GM19043 (cell line): ENCODE measurements around the gene PAK5.

Experiments used
- ATAC-seq: cut with Tn5 transposase; IDR thresholded peaks from one replicate; pipeline ENCODE4 v1.9.1; 2021; ENCODE audit warnings: low read depth; ENCODE audit not compliant: unreplicated experiment

Gene PAK5

GRCh38 chr20:9627219-9627618 lies 211.7 kb downstream of the PAK5 start:
- ATAC-seq: no peak

- ATAC-seq: no peak
Measured at GRCh38 chr20:9626357-9626756, 212.5 kb downstream of the PAK5 start.

- no peak for ATAC-seq
Measured at GRCh38 chr20:9617940-9618339, 220.9 kb downstream of the PAK5 start.

- no peak for ATAC-seq
Measured at GRCh38 chr20:9616833-9617461, 221.9 kb downstream of the PAK5 start.

GRCh38 chr20:9616455-9616805 lies 222.4 kb downstream of the PAK5 start:
- ATAC-seq: no peak

DNA sequence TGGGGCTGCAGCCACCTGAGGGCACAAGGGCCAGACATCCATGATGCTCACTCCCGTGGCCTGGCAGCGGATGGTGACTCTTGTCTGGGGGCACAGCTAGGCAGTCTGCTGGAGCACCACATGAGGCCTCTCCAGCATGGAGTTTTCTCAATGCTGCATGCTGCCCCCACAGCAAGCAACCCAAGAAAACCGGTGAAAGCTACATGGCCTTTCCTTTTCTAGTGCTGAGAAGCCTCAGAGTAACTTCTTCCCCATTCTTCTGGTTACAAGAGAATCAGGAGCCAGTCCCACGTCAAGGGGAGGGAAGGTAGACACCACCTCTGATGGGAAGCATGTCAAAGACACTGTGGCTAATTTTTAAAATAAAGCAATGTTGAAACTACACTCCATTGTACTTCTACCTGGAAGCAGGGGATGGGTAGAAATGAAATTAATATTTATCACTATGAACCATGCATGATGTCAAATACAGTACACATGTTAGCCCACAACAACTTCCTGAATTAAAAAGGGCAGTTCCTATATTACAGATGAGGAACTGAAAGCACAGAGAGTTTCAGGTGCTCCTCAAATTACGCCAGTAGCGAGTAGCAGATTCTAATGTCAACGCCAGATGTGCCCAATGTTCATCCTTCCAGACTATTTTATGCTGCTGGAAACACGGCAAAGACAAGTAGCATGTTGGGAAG lies 223.0 kb downstream of the PAK5 start:
- ATAC-seq: peak; percentile 98

DNA sequence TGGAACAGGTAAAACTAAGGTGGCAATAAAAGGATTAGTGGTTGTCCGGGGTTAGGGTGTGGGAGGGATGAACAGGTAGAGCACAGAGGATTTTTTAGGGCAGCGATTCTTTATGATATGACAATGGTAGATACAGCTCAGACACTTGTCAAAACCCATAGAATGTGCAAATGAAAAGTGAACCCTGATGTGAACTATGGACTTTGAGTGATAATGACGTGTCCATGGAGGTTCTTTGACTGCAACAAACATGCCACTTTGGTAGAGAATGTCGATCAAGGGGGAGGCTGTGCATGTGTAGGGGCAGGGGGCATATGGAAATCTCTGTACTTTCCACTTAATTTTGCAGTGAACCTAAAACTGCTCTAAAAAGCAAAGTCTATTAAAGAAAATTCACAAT lies 223.8 kb downstream of the PAK5 start:
- ATAC-seq: no peak

GRCh38 chr20:9613871-9614270 lies 225.0 kb downstream of the PAK5 start:
- no peak for ATAC-seq

- no peak for ATAC-seq
Measured at GRCh38 chr20:9611921-9612320, 227.0 kb downstream of the PAK5 start.

DNA sequence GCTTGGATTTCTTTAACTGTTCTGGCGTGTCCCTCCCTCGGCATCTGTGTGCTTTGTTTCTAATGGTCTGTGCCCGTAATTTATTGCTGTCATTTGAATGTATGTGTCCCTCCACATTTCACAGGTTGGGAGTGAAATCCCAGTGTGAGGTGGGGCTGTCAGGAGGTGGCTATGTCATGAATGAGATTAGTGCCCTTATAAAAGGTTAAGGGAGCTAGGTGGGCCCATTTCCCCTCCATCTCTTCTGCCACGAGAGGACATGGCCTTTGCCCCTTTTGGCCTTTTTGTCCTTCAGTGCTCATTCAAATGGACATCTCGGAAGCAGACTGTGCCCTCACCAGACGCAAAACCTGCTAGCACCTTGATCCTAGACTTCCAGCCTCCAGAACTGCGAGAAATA lies 228.2 kb downstream of the PAK5 start:
- ATAC-seq: no peak

GRCh38 chr20:9609887-9610502 lies 228.9 kb downstream of the PAK5 start:
- ATAC-seq: peak; percentile 56

- ATAC-seq: no peak
Measured at GRCh38 chr20:9608639-9609340, 230.1 kb downstream of the PAK5 start.

- ATAC-seq: no peak
Measured at GRCh38 chr20:9602847-9603183, 236.1 kb downstream of the PAK5 start.

GRCh38 chr20:9600562-9600961 lies 238.3 kb downstream of the PAK5 start:
- no peak for ATAC-seq

DNA sequence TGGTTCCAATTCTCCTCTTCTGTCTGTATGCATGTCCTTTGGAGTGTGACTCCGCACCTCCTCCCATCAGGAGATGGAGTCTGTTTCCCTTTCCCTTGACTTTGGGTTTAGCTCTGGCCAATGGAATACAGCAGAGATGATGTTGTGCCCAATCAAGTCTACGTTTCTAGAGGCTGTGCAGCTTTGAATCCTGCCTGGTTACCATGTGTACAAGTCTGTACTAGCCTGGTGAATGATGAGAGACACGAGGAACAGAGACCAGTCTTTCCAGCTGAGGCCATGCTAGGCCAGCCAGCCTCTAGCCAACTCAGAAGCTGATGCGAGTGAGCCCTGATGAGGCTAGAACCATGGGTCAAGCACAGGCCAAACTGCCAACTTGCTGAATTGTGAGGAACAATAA lies 241.3 kb downstream of the PAK5 start:
- no peak for ATAC-seq

DNA sequence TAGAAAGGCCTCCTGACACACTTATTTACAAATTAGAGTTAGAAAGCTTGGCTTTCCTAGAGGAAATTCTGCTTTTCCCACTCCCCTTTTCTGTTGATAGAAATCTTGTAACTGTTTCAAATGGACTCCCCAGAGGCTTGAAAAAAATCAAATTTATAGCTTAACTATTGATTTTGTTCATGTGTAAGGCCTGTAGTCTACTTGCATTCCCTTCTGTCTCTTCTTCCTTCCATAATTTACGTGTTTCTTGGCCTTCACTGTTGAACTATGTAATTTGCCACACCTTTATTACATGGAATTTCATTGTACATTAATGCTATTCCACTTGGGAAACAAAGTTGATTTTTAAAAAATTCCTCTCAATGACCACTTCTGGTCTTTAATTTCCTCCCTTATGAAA lies 243.1 kb downstream of the PAK5 start:
- ATAC-seq: no peak

- ATAC-seq: no peak
Measured at GRCh38 chr20:9594284-9594875, 244.5 kb downstream of the PAK5 start.

- ATAC-seq: no peak
Measured at GRCh38 chr20:9592419-9592818, 246.5 kb downstream of the PAK5 start.

- ATAC-seq: no peak
Measured at GRCh38 chr20:9591080-9591479, 247.8 kb downstream of the PAK5 start.

DNA sequence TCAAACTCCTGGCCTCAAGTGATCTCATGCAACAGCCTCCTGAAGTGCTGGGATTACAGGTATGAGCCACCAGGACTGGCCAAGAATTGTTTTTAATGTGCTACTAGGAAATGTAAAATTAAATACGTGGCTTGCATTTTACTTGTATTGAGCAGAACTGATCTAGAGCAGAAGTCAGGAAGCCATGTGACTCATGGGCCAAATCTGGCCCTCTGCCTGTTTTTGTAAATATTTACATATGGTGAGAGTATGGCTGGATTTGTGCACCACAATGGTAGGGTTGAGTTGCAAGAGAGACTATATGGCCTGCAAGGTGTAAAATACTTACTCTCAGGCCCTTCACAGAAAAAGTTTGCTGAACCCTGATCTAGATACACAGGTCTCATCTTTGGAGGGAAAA lies 248.7 kb downstream of the PAK5 start:
- no peak for ATAC-seq

DNA sequence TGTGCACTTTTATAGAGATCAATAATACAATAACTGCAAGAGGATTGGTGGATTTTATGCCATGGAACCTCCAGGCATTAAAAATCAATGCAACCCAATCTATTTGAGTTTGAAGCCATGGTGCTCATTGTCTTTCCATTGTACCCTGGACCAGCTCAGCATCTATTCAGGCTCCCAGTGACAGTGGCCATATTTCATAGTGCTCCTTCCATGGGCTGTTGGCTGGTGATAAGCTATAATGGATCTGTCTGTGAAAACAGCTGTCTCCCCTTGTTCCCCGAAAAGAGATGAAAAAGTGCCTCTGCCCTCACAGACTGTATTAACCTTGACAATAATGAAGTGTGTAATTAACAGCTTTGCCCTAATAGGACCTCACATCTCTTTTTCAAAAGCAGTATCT lies 250.2 kb downstream of the PAK5 start:
- no peak for ATAC-seq
